ENCODE measurements around the gene PTGDR2.

PTGDR2 gene

GRCh38 chr11:60809249-60809648 lies 46.5 kb downstream of the PTGDR2 start:
- no peak for DNase-seq

GRCh38 chr11:60803273-60803936 lies 52.3 kb downstream of the PTGDR2 start:
- no peak for DNase-seq

DNA sequence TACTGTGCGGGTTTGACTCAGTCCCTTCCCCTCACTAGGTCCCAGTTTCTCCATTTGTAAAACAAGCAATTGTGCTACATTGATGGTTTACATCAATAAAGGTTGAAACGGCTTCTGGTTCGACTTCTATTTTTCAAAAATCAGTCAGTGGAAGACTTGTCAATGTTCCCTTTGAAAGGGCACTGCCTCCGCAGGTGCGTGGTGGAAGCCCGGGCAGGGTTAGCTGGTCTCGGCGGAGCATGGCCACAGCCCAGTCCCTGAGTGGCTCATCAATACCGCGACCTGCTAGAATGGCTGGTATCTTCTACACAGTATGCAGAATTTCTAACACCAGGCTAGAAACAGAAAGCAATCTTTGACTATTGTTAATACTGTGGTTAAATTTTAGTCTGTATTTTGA lies 54.6 kb downstream of the PTGDR2 start:
- no peak for DNase-seq
